Dedifferentiated amniotic fluid mesenchymal stem cell (primary cell): ENCODE data around the gene SETD1B.

ENCODE experiments used
- DNase-seq: peaks from one replicate; pipeline ENCODE4 v3.0.0-alpha.2; 2016; ENCODE audit errors: extremely low spot score

Gene SETD1B

GRCh38 chr12:121807642-121808347 is 4.0 kb downstream of the SETD1B start:
- no peak for DNase-seq

- no peak for DNase-seq
These were observed 4.8 kb downstream of the SETD1B start for GRCh38 chr12:121808623-121809022.

- no peak for DNase-seq
These were observed 5.9 kb downstream of the SETD1B start for GRCh38 chr12:121809712-121810116.

GRCh38 chr12:121810234-121810817 is 6.5 kb downstream of the SETD1B start:
- DNase-seq: no peak

- DNase-seq: no peak
These were observed 7.1 kb downstream of the SETD1B start for GRCh38 chr12:121810833-121811433.

- no peak for DNase-seq
These were observed 7.9 kb downstream of the SETD1B start for GRCh38 chr12:121811434-121812319.

GRCh38 chr12:121812320-121812871 is 8.6 kb downstream of the SETD1B start:
- DNase-seq: peak; percentile 52

GRCh38 chr12:121812921-121813896 is 9.4 kb downstream of the SETD1B start:
- DNase-seq: no peak

GRCh38 chr12:121813951-121814350 is 10.1 kb downstream of the SETD1B start:
- DNase-seq: no peak

- no peak for DNase-seq
These were observed 10.8 kb downstream of the SETD1B start for GRCh38 chr12:121814429-121815119.

GRCh38 chr12:121815263-121815662 is 11.5 kb downstream of the SETD1B start:
- DNase-seq: no peak

- DNase-seq: no peak
These were observed 13.3 kb downstream of the SETD1B start for GRCh38 chr12:121816925-121817647.

- no peak for DNase-seq
These were observed 13.8 kb downstream of the SETD1B start for GRCh38 chr12:121817648-121818043.

- no peak for DNase-seq
These were observed 15.6 kb downstream of the SETD1B start for GRCh38 chr12:121819212-121819949.

- no peak for DNase-seq
These were observed 16.2 kb downstream of the SETD1B start for GRCh38 chr12:121820056-121820455.

GRCh38 chr12:121822393-121823100 is 18.7 kb downstream of the SETD1B start:
- DNase-seq: no peak

- DNase-seq: no peak
These were observed 19.4 kb downstream of the SETD1B start for GRCh38 chr12:121823101-121823726.

- DNase-seq: no peak
These were observed 19.9 kb downstream of the SETD1B start for GRCh38 chr12:121823727-121824115.
